NCI-H524 treated with DMSO at 0.1 percent for 48 hours (cell line): Measurements from ENCODE around the gene RXFP2.

ENCODE experiments used
- DNase-seq: peaks from one replicate; lab custom pipeline; 2025; lab: John Stamatoyannopoulos, UW

The RXFP2 gene

GRCh38 chr13:31767175-31767900 lies 28.0 kb downstream of the RXFP2 start:
- DNase-seq, result no peak

- no peak for DNase-seq
Measured at GRCh38 chr13:31768351-31768750, 29.0 kb downstream of the RXFP2 start.

- DNase-seq, result no peak
Measured at GRCh38 chr13:31769575-31769974, 30.2 kb downstream of the RXFP2 start.

- DNase-seq, result no peak
Measured at GRCh38 chr13:31772231-31772630, 32.9 kb downstream of the RXFP2 start.

- DNase-seq, result no peak
Measured at GRCh38 chr13:31773538-31773937, 34.2 kb downstream of the RXFP2 start.

- DNase-seq, result no peak
Measured at GRCh38 chr13:31774186-31774750, 34.9 kb downstream of the RXFP2 start.

- DNase-seq, result no peak
Measured at GRCh38 chr13:31775148-31775547, 35.8 kb downstream of the RXFP2 start.

- no peak for DNase-seq
Measured at GRCh38 chr13:31775686-31776085, 36.4 kb downstream of the RXFP2 start.

- DNase-seq, result no peak
Measured at GRCh38 chr13:31781064-31781463, 41.7 kb downstream of the RXFP2 start.

- no peak for DNase-seq
Measured at GRCh38 chr13:31786011-31786410, 46.7 kb downstream of the RXFP2 start.

GRCh38 chr13:31790992-31791391 lies 51.7 kb downstream of the RXFP2 start:
- DNase-seq, result no peak

GRCh38 chr13:31793246-31793645 lies 53.9 kb downstream of the RXFP2 start:
- DNase-seq, result no peak

- DNase-seq, result no peak
Measured at GRCh38 chr13:31794452-31794851, 55.1 kb downstream of the RXFP2 start.

GRCh38 chr13:31797154-31797775 lies 57.9 kb downstream of the RXFP2 start:
- peak; percentile 13 for DNase-seq

GRCh38 chr13:31798189-31798588 lies 58.9 kb downstream of the RXFP2 start:
- no peak for DNase-seq

GRCh38 chr13:31801088-31801487 lies 61.8 kb downstream of the RXFP2 start:
- DNase-seq, result no peak

- DNase-seq, result no peak
Measured at GRCh38 chr13:31803311-31803710, 64.0 kb downstream of the RXFP2 start.

- DNase-seq, result no peak
Measured at GRCh38 chr13:31805841-31806240, 66.5 kb downstream of the RXFP2 start.

- no peak for DNase-seq
Measured at GRCh38 chr13:31807090-31807541, 67.8 kb downstream of the RXFP2 start.

GRCh38 chr13:31814536-31814935 lies 75.2 kb downstream of the RXFP2 start:
- DNase-seq, result no peak

- no peak for DNase-seq
Measured at GRCh38 chr13:31815361-31816144, 76.2 kb downstream of the RXFP2 start.

- DNase-seq, result no peak
Measured at GRCh38 chr13:31818236-31818635, 78.9 kb downstream of the RXFP2 start.
